Lower leg skin (tissue), 4 donors: ENCODE measurements around the gene C1QTNF8. TPM values are rescaled to one million over a fixed set of nuclear protein-coding genes. Genes with fewer than 3 reads are reported as not detected.

Experiments
- DNase-seq, 2 donors: peaks; one replicate each; pipeline ENCODE4 v3.0.0-alpha.2; 2019; ENCODE audit warnings: low spot score in 2 of 2
- H3K4me3 ChIP-seq: fragments of 200-600 bp; sonication (generic); 2 replicates; pipeline ENCODE4 v1.5.1; 2017; ENCODE audit warnings: mild to moderate bottlenecking, low read depth; ENCODE audit not compliant: poor library complexity, severe bottlenecking
- CTCF ChIP-seq, 3 donors: fragments of 450-650 bp; IDR thresholded peaks; one replicate each; pipeline ENCODE4 v1.5.1; 2016; ENCODE audit warnings: antibody characterized with exemption in 3 of 3, mild to moderate bottlenecking in 3 of 3, moderate library complexity in 2 of 3
- POLR2A ChIP-seq, 2 donors: fragments of 450-650 bp; IDR thresholded peaks; one replicate each; pipeline ENCODE4 v1.6.1; 2016 to 2017; ENCODE audit warnings: antibody characterized with exemption in 2 of 2, mild to moderate bottlenecking in 1 of 2, moderate library complexity in 1 of 2
- WGBS, 2 donors: methylation state at CpG; one replicate each; pipeline ENCODE4 v1.1.5; 2018; 5-methylcytosine and 5-hydroxymethylcytosine counted together
- intact Hi-C: fragments of 100-400 bp; cut with DNase I; formaldehyde crosslinking; loops from one replicate; pipeline ENCODE4 v1.15.0; 2023; ENCODE audit warnings: low total_unique reads
- total RNA-seq, 4 donors: library from RNA; depleted of rRNA; stranded (reverse); fragments of >200 nt; gene quantifications; one replicate each; pipeline ENCODE4 v1.1.0, GENCODE V29; 2016

C1QTNF8 gene
- total RNA-seq, 4 donors from 2014 or later, result not detected

- intact Hi-C loops, result no loop called here
- no peak for DNase-seq
- TF ChIP-seq CTCF (IDR thresholded peaks at IDR 0.05), result no peak
- no peak for TF ChIP-seq POLR2A (IDR thresholded peaks at IDR 0.05)
- H3K4me3 ChIP-seq, result no peak overlapping the region
- 78 to 79% methylated on average over 6 to 7 of the region's 8 CpGs for WGBS, 2 donors
Measured at GRCh38 chr16:1141716-1142115, 45.7 kb upstream of the C1QTNF8 start.

- TF ChIP-seq POLR2A (IDR thresholded peaks at IDR 0.05) (no peak), CTCF (IDR thresholded peaks at IDR 0.05) (no peak)
- no peak for DNase-seq
- intact Hi-C loops, result no loop called here
- no peak overlapping the region for H3K4me3 ChIP-seq
- WGBS, 2 donors, result 46 to 55% methylated on average over 5 to 7 of the region's 8 CpGs
Measured at GRCh38 chr16:1141191-1141590, 45.1 kb upstream of the C1QTNF8 start.

- no peak overlapping the region for H3K4me3 ChIP-seq
- TF ChIP-seq POLR2A (IDR thresholded peaks at IDR 0.05) (no peak), CTCF (IDR thresholded peaks at IDR 0.05) (no peak)
- intact Hi-C loops, result no loop called here
- WGBS, 2 donors, result 79 to 87% methylated on average over 18 to 21 of the region's 23 CpGs
- no peak for DNase-seq
Measured at GRCh38 chr16:1140582-1141162, 44.6 kb upstream of the C1QTNF8 start.

GRCh38 chr16:1137604-1138003, 41.6 kb upstream of the C1QTNF8 start:
- TF ChIP-seq POLR2A (IDR thresholded peaks at IDR 0.05), result no peak
- no peak for TF ChIP-seq CTCF (IDR thresholded peaks at IDR 0.05)
- 79 to 81% methylated on average over 24 of the region's 24 CpGs for WGBS, 2 donors
- H3K4me3 ChIP-seq, result no peak overlapping the region

GRCh38 chr16:1135459-1135825, 39.4 kb upstream of the C1QTNF8 start:
- intact Hi-C loops, result no loop called here
- 83 to 92% methylated on average over 3 of the region's 3 CpGs for WGBS, 2 donors
- no peak for DNase-seq
- no peak overlapping the region for H3K4me3 ChIP-seq
- TF ChIP-seq POLR2A (IDR thresholded peaks at IDR 0.05), result no peak

More at GRCh38 chr16:1137604-1138003, 41.6 kb upstream of the C1QTNF8 start:
- DNase-seq, result no peak
- intact Hi-C loops, result no loop called here

- no peak for TF ChIP-seq POLR2A (IDR thresholded peaks at IDR 0.05)
- no peak for TF ChIP-seq CTCF (IDR thresholded peaks at IDR 0.05)
- intact Hi-C loops, result no loop called here
- no peak overlapping the region for H3K4me3 ChIP-seq
- 76 to 79% methylated on average over 28 to 30 of the region's 30 CpGs for WGBS, 2 donors
- DNase-seq, result no peak
Measured at GRCh38 chr16:1134776-1135458, 38.9 kb upstream of the C1QTNF8 start.
